ENCODE measurements around the gene BANK1. TPM values are rescaled to one million over a fixed set of nuclear protein-coding genes. Genes with fewer than 3 reads are reported as not detected.

The BANK1 gene
- total RNA-seq, 1 experiment from 2014 or later: not detected

GRCh38 chr4:101958547-101958946 is 168.0 kb downstream of the BANK1 start:
- DNase-seq (ENCODE audit: low read depth): no peak

- no peak for DNase-seq (ENCODE audit: low read depth)
Observed at GRCh38 chr4:101960431-101960830, 169.9 kb downstream of the BANK1 start.

- peak; percentile 8 for DNase-seq (ENCODE audit: low read depth)
Observed at GRCh38 chr4:101961144-101961543, 170.6 kb downstream of the BANK1 start.

- no peak for DNase-seq (ENCODE audit: low read depth)
Observed at GRCh38 chr4:101967697-101968346, 177.3 kb downstream of the BANK1 start.

GRCh38 chr4:101968364-101968763 is 177.8 kb downstream of the BANK1 start:
- DNase-seq (ENCODE audit: low read depth): no peak

GRCh38 chr4:101969965-101970364 is 179.4 kb downstream of the BANK1 start:
- no peak for DNase-seq (ENCODE audit: low read depth)

- no peak for DNase-seq (ENCODE audit: low read depth)
Observed at GRCh38 chr4:101970547-101971155, 180.1 kb downstream of the BANK1 start.

- DNase-seq (ENCODE audit: low read depth): no peak
Observed at GRCh38 chr4:101972791-101973190, 182.3 kb downstream of the BANK1 start.

- no peak for DNase-seq (ENCODE audit: low read depth)
Observed at GRCh38 chr4:101973361-101973760, 182.8 kb downstream of the BANK1 start.

- peak; percentile 43 for DNase-seq (ENCODE audit: low read depth)
Observed at GRCh38 chr4:101977076-101977475, 186.5 kb downstream of the BANK1 start.

GRCh38 chr4:101981756-101982155 is 191.2 kb downstream of the BANK1 start:
- DNase-seq (ENCODE audit: low read depth): no peak

GRCh38 chr4:101983835-101984234 is 193.3 kb downstream of the BANK1 start:
- no peak for DNase-seq (ENCODE audit: low read depth)

GRCh38 chr4:101987623-101988243 is 197.2 kb downstream of the BANK1 start:
- DNase-seq (ENCODE audit: low read depth): no peak

- no peak for DNase-seq (ENCODE audit: low read depth)
Observed at GRCh38 chr4:101989551-101989950, 199.0 kb downstream of the BANK1 start.

GRCh38 chr4:101992446-101992845 is 201.9 kb downstream of the BANK1 start:
- no peak for DNase-seq (ENCODE audit: low read depth)

- DNase-seq (ENCODE audit: low read depth): no peak
Observed at GRCh38 chr4:101993002-101993841, 202.7 kb downstream of the BANK1 start.

- no peak for DNase-seq (ENCODE audit: low read depth)
Observed at GRCh38 chr4:101993842-101994775, 203.6 kb downstream of the BANK1 start.

- DNase-seq (ENCODE audit: low read depth): no peak
Observed at GRCh38 chr4:102007959-102008425, 217.5 kb downstream of the BANK1 start.

GRCh38 chr4:102008711-102009110 is 218.2 kb downstream of the BANK1 start:
- no peak for DNase-seq (ENCODE audit: low read depth)

- DNase-seq (ENCODE audit: low read depth): no peak
Observed at GRCh38 chr4:102022343-102022742, 231.8 kb downstream of the BANK1 start.

GRCh38 chr4:102027961-102028360 is 237.4 kb downstream of the BANK1 start:
- DNase-seq (ENCODE audit: low read depth): no peak
